ENCODE results near the gene CHAC1.
A peak's percentile ranks its signal among the peaks of the same experiment; 100 is the strongest.

The CHAC1 gene

GRCh38 chr15:40906991-40907802 is 46.1 kb upstream of the CHAC1 start:
- Histone ChIP-seq H3K27ac (ENCODE audit: low read depth, low read length) (no peak overlapping the region), H3K4me3 (ENCODE audit: insufficient read depth, low read length, poor library complexity, severe bottlenecking) (no peak overlapping the region), H3K79me2 (ENCODE audit: insufficient read depth, low read length) (no peaks in the 10 kb centered on the region), H3K4me2 (ENCODE audit: low read depth, low read length, poor library complexity, severe bottlenecking) (peak overlapping the region; percentile 49), H3F3A (ENCODE audit: insufficient read depth) (no peaks in the 10 kb centered on the region), H3K9ac (ENCODE audit: low read length) (peak overlapping the region; percentile 29; the same call in 1 of the 2 replicates), H4K20me1 (ENCODE audit: low read depth, low read length) (no peaks in the 10 kb centered on the region), H3K36me3 (ENCODE audit: low read length) (no peaks in the 10 kb centered on the region), H3K9me3 (ENCODE audit: insufficient read depth, low read length) (no peaks in the 10 kb centered on the region), H2AFZ (ENCODE audit: low read depth, low read length, severe bottlenecking) (peak overlapping the region; percentile 11), H3K27me3 (ENCODE audit: low read length) (no peaks in the 10 kb centered on the region), H3K9me2 (replicated peaks; ENCODE audit: insufficient read depth, low read length) (no peaks in the 10 kb centered on the region)
- TF ChIP-seq EZH2phosphoT487 (conservative IDR thresholded peaks at IDR 0.05; ENCODE audit: low read length) = no peak
- TF ChIP-seq CTCF (IDR thresholded peaks at IDR 0.05; ENCODE audit: insufficient read depth, low read length, poor library complexity, severe bottlenecking) = no peak

GRCh38 chr15:40908095-40908494 is 45.2 kb upstream of the CHAC1 start:
- Histone ChIP-seq H3K4me2 (ENCODE audit: low read depth, low read length, poor library complexity, severe bottlenecking) (no peak overlapping the region), H3F3A (ENCODE audit: insufficient read depth) (no peaks in the 10 kb centered on the region), H3K9ac (ENCODE audit: low read length) (no peak overlapping the region), H3K4me3 (ENCODE audit: insufficient read depth, low read length, poor library complexity, severe bottlenecking) (no peak overlapping the region), H4K20me1 (ENCODE audit: low read depth, low read length) (no peaks in the 10 kb centered on the region), H3K9me2 (replicated peaks; ENCODE audit: insufficient read depth, low read length) (no peaks in the 10 kb centered on the region), H3K79me2 (ENCODE audit: insufficient read depth, low read length) (no peaks in the 10 kb centered on the region), H3K9me3 (ENCODE audit: insufficient read depth, low read length) (no peaks in the 10 kb centered on the region), H2AFZ (ENCODE audit: low read depth, low read length, severe bottlenecking) (no peak overlapping the region), H3K27ac (ENCODE audit: low read depth, low read length) (no peak overlapping the region), H3K36me3 (ENCODE audit: low read length) (no peaks in the 10 kb centered on the region), H3K27me3 (ENCODE audit: low read length) (no peaks in the 10 kb centered on the region)
- no peak for TF ChIP-seq CTCF (IDR thresholded peaks at IDR 0.05; ENCODE audit: insufficient read depth, low read length, poor library complexity, severe bottlenecking)
- TF ChIP-seq EZH2phosphoT487 (conservative IDR thresholded peaks at IDR 0.05; ENCODE audit: low read length) = no peak

- Histone ChIP-seq H3K27me3 (ENCODE audit: low read length) (no peaks in the 10 kb centered on the region), H3F3A (ENCODE audit: insufficient read depth) (no peaks in the 10 kb centered on the region), H3K9ac (ENCODE audit: low read length) (no peak overlapping the region), H4K20me1 (ENCODE audit: low read depth, low read length) (no peaks in the 10 kb centered on the region), H3K27ac (ENCODE audit: low read depth, low read length) (no peak overlapping the region), H3K9me2 (replicated peaks; ENCODE audit: insufficient read depth, low read length) (no peaks in the 10 kb centered on the region), H3K9me3 (ENCODE audit: insufficient read depth, low read length) (no peaks in the 10 kb centered on the region), H3K36me3 (ENCODE audit: low read length) (no peaks in the 10 kb centered on the region), H3K4me2 (ENCODE audit: low read depth, low read length, poor library complexity, severe bottlenecking) (no peak overlapping the region), H3K79me2 (ENCODE audit: insufficient read depth, low read length) (no peaks in the 10 kb centered on the region), H3K4me3 (ENCODE audit: insufficient read depth, low read length, poor library complexity, severe bottlenecking) (no peak overlapping the region), H2AFZ (ENCODE audit: low read depth, low read length, severe bottlenecking) (no peak overlapping the region)
- TF ChIP-seq EZH2phosphoT487 (conservative IDR thresholded peaks at IDR 0.05; ENCODE audit: low read length) (no peak), CTCF (IDR thresholded peaks at IDR 0.05; ENCODE audit: insufficient read depth, low read length, poor library complexity, severe bottlenecking) (no peak)
These were observed 43.3 kb upstream of the CHAC1 start for GRCh38 chr15:40909662-40910630.
